Measurements from ENCODE around the gene GRK4.

The GRK4 gene

DNA sequence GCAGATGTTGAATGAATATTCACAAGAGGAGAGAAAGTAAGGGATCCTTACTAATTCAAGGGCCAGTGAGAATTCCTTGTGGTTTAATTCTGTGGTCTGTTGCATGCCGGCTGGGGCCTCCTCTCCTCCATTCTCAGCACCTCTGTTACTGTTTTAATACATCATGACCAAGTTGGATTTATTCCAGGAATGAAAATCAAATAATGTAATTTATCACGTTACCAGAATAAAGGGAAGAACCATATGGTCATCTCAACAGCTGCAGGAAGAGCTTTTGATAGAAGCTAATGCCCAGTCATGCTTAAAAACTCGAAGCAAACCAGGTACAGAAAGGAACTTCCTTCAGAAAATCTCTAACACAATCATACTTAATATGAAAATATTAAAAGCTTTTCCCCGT is 54.1 kb downstream of the GRK4 start:
- no peak for DNase-seq

DNA sequence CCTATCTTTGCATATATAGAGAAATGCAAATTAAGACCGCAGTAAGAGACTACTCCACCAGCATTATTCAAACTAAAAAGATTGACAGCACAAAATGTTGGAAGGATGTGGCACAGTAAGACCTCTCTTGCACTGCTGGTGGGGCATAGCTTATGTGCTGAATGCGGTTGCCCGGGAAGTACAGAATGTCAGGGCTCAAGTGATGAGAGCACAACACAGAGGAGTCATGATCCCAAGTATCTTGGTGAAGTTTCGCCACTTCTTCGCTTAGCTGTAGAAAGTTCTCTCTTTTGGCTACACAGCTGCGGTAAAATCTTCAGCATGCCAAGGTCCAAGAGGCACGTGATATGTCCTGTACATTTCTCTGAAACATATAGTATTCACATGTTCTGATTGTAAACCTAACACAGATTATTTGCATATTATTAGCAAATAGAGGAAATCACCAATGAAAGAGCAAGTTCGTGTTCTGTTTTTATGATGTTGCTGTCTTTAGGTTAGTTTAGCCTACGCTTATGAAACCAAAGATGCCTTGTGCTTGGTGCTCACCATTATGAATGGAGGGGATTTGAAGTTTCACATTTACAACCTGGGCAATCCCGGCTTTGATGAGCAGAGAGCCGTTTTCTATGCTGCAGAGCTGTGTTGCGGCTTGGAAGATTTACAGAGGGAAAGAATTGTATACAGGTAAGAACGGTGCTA is 55.9 kb downstream of the GRK4 start:
- peak; percentile 54 for DNase-seq

DNA sequence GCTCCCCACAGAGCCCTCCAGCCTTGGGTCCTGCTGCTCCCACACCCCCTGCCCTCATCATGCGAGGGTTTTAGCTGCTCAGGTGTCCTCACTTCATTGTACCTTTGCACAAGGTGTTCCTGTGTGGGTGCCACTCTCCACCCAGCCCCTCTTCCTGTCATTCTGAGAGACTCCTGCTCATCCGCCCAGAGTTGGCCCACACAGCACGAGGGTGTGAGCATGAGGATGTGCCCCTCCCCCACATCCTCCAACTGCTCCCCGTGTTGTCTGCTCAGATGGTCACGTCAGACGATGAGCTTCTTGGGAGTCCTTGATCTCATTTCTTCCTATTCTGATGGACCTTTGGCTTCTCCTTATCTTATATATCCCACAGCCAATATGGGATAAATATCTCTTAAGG is 57.8 kb downstream of the GRK4 start:
- no peak for DNase-seq

DNA sequence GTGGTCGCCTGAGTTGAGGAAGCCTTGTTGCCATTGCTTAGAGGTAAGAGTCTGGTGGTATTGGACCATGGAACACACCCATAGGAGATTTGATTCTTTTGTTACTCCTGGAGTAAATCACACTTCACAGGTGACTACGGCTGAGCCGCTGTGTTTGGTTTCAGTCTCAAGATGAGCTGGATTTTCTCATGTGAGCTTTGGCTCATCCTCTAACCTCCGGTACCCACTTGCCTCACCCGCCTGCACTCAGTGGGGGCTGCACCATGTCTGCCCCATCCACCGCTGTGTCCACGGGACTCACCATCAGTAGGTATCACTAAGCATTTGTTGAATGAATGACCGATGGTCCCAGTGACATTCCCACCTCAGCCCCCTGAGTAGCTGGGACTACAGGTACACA is 58.3 kb downstream of the GRK4 start:
- DNase-seq: no peak

DNA sequence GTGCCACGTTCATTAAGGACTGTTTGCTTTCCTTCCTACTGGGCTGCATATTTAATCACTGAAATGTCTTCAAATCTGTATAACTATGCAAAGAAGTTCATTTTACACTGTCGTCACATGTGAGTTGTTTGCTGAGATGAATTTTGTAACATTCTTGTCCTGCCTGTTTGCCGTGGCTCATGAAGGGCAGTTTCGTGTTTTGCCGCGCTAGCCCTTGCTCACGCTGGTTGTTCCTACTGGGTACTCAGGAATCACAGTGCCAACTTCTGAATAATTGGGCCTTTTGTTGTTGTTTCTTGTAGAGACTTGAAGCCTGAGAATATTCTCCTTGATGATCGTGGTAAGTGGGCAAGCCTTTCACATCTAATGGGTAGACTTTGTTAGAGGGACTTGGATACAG is 58.7 kb downstream of the GRK4 start:
- no peak for DNase-seq

DNA sequence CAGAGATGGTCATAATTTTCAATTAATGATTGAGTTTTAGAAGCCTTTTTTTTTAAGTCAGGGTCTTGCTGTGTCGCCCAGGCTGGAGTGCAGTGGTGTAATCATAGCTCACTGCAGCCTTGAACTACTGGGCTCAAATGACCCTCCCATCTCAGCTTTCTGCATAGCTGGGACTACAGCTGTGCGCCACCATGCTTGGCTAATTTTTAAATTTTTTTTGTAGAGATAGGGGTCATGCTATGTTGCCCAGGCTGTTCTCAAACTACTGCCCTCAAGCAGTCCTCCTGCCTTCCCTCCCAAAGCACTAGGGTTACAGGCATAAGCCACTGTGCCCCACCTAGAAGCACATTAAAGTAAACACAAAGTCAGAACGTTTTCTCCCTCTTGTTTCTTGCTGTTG is 59.3 kb downstream of the GRK4 start:
- no peak for DNase-seq

DNA sequence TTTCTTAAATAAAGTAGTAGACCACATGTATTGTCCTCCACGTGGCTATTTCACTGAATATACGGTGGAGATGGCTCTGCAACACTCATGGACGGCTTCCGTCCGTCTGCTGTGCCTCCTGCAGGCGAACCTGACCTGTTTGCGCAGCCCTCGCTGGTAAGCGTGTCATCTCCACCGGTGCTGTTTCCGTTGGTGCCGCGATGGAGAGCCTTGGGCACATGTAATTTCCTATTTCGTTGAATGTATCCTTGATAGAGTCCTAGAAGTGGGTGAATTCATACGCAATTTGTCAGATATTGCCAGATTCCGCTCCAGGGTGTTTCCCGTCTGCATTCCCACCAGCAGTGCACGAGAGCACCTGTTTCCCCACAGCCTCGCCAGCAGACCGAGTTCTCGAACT is 62.5 kb downstream of the GRK4 start:
- DNase-seq: no peak

DNA sequence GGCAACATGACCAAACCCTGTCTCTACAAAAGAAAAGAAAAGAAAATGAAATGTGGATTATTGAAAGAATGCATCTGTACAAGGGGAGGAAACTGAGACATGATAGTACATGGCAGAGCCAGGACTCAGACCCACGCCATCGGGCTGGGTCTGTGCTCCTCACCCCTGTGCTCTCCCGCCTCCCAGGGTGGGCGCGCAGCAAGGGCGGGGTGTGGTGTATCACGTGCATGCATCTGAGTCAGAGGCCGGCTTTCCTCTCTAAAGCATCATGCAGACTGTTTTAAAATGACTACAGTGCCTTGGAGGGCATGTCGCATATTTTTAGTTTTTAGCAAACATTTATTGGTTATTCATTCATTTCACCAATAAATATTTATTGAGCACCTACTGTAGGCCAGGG is 63.2 kb downstream of the GRK4 start:
- no peak for DNase-seq

DNA sequence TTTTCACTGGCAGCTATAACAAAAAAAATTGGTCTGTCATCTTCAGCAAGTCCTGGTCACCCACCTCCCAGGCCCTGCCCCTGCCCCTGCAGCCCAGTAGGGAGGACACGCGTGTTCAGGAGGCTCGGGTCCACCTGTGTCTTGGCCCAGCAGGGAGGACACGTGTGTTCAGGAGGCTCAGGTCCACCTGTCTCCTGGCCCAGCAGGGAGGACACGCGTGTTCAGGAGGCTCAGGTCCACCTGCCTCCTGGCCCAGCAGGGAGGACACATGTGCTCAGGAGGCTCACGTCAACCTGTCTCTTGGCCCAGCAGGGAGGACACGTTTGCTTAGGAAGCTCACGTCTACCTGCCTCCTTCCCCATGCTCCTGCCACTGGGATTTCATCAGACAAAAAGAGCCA is 66.1 kb downstream of the GRK4 start:
- no peak for DNase-seq

DNA sequence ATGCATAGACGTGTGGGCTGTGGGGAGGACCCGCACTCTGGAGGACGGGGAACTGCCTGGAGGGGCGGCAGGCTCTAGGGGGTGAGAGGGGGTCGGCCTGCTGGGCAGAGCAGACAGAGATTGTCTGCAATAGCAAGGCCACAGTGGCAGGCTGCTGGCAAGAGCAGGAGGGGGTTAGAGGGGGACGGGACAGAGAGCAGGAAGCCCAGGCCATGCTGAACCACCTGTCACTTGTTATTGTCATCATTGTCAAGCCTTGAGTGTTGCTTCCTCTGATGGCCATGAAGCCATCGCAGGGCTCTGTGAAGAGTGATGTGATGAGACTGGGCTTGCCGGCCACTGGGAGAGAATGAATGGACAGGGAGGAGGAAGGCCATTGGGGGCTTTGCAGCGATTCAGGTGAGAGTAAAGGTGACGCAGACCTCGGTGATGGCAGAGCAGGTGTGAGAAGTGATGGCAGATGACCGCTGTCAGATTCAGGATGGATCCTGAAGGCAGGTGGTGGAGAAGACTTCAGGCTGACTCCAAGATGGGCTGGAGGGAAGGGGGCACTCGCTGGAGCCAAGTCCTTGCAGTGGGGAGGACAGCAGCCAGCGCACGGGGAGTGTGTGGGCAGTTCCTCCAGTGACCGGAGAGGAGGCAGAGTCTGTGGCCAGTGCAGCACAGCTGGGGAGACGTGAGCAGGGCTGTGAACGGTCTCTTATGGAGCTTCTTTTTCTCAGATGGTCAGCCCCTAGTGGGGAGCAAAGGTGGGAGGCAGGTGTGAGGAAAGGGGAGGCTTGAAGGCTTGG is 67.4 kb downstream of the GRK4 start:
- no peak for DNase-seq

DNA sequence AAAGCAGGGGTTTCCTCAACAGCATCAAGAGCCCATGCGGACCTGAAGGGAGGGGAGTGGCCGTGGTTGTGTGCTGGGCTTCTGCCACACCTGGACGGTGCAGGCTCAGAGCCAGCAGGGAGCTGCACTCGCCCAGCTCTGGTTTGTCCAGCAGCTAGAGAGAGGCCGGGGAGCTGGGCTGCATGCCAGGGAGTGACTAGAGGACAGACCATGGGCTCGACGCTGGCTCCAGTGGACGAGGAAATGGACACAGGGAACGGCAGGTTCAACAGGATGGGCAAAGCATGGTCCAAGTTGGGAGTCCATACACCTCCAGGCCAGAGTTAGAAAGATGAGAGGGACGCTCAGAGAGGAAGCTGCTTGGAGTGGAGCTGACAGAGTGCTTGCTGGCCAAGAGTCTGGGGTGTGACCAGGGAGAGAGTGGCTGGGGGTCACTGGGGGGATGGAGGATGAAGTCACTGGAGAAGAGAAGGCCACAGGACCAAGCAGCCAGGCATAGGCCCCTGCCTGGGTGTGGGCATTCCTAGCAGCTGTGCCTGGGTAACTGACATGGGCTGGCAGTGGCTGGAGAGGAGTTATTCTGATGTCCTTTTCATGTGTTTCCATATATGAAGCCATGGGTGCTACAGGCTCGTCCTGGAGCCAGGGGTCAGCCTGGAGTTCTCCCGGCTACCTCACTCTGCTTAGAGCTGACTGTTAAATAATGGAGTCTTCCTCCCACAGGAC is 68.1 kb downstream of the GRK4 start:
- DNase-seq: no peak

DNA sequence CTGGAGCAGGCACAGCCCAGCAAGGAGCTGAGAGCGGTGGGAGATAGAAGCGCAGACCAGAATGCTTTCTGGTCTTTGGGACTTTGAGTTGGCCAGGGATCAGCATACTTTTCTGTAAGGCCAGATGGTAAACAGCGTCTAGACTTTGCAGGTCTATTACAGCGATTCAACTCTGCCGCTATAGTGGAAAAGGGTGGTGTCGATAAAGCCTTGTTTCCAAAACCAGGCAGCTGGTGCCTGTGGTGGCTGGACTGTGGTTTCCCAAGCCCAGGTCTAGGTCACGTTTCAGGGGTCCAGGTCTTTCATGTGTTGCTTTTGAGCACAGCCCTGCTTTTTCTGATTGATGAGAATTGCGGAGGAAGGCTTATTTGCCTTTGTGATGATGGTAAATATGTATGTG is 70.9 kb downstream of the GRK4 start:
- no peak for DNase-seq

DNA sequence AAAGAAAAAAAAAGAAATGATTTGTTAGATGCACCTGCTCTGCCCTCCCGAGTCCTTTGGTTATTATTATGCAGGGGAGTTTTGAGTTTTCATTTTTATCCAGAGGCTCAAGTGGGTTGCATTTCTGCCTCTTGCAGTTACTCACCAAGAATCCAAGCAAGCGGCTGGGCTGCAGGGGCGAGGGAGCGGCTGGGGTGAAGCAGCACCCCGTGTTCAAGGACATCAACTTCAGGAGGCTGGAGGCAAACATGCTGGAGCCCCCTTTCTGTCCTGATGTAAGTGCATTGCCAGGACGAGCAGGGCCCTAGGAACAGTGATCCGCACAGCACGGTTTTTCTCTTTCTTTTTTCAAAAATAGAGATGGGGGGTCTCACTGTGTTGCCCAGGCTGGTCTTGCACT is 71.9 kb downstream of the GRK4 start:
- DNase-seq: no peak

DNA sequence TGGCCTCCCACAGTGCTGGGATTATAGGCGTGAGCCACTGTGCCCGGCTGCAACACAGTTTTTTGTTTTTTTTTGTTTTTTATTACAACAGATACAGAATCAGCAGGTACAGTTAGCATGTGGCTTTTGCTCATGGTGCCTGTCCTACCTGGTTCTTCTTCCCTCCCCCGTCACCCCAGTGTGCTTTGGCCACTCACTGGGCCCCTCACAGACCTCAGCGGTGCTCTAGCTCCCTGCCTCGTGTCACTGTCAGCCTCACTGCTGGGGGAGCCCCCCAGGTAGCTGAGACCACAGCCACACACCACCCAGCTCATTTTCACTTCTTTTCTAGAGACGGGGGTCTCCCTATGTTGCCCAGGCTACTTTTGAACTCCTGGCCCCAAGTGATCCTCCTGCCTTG is 72.3 kb downstream of the GRK4 start:
- no peak for DNase-seq

DNA sequence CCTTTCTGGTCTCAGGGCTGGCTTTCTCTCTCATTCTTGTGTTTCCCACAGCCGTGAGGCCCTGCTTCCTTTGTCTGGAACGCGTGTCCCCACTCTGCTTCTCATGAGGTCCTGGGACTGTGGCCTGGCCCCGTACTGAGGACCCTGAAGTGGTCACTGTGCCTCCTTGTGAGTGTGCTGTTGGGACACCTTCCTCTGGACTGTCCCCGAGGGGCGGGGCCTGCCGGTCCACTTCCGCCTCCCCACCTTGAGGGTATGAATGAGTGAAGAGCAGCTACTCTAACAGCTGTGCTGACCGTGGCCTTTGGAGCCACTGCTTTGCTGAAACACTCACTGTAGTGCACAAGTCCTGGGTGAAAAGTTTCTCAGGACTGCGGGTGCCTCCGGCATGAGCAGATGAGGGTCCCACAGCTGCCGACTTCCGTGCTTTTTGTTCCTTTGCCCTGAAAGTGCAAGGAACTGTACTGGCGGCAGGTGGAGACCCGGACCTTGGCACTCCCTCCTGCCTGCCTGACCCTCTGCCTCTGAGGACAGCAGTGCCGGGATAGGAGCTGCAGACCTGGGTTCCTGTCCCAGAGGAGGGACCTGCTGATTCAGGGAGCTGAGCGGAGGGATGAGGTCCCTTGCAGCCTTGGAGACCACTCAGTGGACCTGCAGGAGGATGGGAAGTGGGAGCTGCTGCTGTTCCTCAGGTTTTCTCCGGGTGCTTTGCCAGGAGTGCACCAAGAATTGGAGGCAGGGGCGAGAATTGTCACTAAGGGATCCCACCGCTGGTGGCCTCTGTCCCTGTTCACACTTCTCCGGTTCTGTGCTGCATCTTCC is 73.0 kb downstream of the GRK4 start:
- DNase-seq: no peak

DNA sequence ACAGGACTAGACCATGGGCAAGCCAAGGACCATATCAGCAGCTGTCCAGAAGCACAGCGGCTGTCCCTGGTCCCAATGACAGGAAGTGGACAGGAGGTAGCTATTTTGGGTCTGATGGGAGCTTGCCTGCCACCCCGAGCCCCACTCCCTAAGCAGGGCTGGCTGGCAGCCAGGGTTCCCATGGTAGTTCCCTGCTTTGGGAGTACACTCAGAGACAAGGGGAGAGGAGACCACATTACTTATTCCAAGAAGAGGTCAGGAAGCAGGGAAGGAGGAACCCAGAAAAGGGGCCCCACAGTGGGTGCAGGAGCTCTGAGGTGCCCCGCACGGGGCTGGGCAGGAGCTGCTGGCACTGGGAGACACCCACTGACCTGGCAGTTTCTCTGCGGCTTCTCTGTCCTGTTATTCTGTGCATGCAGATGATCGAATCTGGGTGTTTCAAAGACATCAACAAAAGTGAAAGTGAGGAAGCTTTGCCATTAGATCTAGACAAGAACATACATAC is 74.6 kb downstream of the GRK4 start:
- DNase-seq: peak; percentile 56

DNA sequence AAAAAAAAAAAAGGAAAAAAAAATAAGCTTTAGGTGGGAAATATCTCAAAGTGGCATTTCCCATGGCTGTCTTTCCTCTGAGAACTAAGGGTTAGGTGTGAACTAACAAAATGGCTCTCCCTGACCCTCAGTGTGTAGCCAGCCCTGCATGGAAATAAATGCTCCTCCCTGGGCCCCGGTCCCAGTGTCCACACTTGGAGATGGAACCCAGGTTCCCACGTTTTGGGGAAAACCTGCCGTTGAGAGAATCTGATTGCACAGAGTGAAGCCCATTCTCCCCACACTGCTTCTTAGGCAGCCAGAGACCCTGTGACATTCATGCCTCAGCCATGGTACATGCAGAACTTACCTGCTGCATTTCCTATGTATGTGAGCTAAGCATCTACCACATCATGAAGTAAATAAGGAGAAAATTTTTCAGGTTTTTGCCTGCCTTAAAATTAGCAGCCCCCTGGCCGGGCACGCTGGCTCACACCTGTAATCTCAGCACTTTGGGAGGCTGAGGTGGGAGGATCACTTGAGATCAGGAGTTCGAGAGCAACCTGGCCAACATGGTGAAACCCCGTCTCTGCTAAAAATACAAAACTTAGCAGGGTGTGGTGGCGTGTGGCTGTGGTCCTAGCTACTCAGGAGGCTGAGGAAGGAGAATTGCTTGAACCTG is 76.5 kb downstream of the GRK4 start:
- no peak for DNase-seq

DNA sequence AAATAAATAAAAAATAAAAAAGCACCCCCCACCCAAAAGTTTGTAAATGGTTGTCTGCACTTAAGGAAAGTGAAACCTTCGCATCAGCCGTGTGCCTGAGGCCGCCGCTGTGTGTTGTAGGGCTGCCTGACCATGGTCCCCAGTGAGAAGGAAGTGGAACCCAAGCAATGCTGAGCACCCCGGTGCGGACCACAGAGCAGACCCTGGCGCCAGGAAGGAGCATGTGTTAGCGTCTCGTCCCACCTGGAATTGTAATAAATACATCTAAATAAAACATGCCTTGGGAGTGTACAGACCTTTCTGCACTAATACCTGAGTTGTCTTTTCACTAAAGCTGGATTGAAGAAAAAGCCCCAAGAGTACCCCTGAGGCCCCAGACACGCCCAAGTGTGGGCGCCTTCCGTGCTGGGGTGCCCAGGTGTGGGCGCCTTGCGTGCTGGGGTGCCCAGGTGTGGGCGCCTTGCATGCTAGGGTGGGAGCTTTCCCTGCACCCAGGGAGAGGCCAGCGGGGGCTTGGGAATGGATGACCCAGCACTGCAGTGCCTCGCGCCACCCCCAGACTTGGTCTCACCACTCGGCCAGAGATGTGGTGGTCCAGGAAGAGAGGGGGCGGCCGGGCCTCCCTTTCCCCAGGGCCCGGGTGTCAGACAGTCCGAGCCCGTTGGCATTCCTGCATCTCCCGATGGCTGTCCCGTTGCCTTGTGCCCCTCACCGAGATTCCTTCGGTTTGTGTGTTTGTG is 77.3 kb downstream of the GRK4 start:
- DNase-seq: no peak

DNA sequence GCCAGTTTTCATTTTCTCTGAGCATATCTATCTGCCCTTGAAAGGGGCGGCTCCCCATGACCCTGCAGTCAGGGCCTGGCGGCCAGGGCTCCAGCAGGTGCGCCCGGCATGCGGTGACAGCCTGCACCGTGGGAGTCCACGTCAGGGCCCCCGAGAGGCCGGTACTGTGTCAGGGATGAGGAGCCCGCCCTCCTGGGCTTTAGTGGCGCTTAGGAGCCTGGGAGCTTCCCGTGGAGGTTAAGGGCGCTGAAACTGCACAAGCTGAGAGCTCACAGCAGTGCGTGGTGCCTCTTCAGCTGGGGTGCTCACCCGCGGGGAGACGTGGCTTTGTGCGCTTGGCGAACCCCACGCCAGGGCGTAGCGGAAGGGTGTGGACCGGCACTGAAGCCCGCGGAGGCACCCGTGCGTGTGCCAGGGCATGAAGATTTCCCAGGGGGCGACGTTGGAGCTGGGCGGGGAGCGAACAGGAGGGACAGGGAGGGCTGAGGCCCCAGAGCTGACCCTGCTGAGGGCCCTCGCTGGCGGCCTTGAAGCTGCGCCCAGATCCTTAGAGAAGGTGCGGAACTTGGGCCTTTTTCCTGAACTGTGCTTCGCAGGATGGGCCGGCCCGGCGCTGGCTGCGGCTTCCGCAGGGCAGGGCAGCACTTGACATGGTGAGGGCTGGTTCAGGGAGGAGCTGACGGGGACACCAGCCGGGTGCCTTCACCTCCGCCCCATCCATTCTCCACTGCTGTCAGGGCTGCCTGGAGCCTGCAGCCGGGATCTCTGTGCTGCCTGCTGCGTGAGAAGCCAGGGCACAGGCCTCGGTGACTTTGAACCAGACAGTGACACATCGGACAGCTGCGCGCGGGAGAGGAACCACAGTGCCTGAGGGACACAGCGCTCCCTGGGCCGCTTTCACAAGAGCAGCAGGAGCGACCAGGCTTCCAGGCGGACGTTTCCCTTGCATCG is 78.1 kb downstream of the GRK4 start:
- DNase-seq: peak; percentile 77

DNA sequence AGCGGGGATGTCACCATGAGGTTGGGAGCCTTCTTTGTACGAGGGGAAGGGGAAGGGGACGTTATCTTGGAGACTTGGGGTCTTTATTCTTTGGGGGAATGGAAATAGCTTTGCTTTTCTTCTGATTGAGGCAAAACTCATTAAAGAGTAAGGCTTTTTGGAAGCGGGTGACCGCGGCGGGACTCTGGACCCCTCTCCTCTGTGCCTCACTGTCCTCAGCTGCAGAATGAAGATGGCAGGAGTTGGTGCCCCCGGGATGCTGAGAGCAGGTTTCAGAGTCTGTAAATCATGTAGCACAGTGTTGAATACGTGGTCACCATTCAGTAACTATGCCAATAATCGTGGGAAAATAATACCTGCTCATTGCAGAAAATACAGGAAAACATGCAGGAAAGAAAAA is 78.9 kb downstream of the GRK4 start:
- DNase-seq: no peak

All from inflammatory macrophage treated with lipopolysaccharide for 4 hours (primary cell).